ENCODE data around the gene TAS1R3. TPM values are rescaled to one million over a fixed set of nuclear protein-coding genes. Genes with fewer than 3 reads are reported as not detected.
"Not testable (repeated sequence)": the region's sequence is repeated elsewhere in the genome, so short reads cannot be mapped to it uniquely, and the experiment has no call there.

Gene TAS1R3
- total RNA-seq, 1 donor from 2014 or later: 0.32 TPM

DNA sequence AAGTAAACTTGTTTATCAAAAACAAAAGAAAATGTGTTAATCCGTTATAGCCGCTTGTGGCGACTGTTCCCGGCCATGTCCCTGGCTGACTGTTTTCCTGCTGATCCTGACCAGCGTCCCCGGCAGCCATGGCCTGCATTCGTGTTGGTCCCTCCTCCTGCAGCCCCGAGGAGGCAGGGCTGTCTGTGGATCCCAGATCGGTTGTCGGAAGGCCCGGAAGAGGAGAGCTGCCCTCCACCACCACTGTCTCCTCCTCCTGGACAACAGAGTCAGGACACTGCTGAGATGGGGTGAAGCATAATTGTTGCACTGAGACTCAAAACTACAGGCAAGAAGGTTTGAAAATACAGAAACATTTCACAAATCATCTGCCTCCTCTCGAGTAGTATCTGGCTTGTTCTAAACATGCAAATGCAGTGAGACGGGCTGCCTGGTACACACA, 30.9 kb downstream of the TAS1R3 start:
- DNase-seq (ENCODE audit: low spot score): no peak
- Mint-ChIP-seq H3K27ac (no peak overlapping the region), H3K4me1 (ENCODE audit: low read depth) (peaks cover 6% of the 10 kb centered on the region), H3K36me3 (ENCODE audit: low read depth) (no peaks in the 10 kb centered on the region), H3K27me3 (ENCODE audit: low read depth) (peaks cover 18% of the 10 kb centered on the region), H3K9me3 (no peaks in the 10 kb centered on the region), H3K4me3 (ENCODE audit: low read depth) (no peak overlapping the region)
- intact Hi-C loops (cut with micrococcal nuclease): no loop called here

DNA sequence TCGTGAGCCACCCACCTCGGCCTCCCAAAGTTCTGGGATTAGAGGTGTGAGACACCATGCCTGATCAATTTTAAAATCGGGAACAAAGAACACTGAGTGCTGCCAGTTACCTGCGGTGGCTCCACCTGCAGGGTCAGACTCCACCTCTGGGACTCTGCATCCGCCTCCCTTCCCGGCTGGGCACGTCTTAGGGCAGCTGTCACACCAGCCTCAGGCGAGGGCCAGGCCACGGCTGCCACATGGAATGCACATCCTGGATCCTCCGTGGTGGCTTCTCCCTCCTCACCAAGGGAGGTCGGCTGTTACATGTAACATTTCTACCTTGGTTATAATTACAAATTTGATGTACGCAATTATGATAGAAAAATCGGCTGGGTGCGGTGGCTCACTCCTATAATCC, 33.2 kb downstream of the TAS1R3 start:
- peaks cover 2% of the 10 kb centered on the region for H3K4me1 Mint-ChIP-seq (ENCODE audit: low read depth)
- no peak overlapping the region for H3K4me3 Mint-ChIP-seq (ENCODE audit: low read depth)
- no peak for DNase-seq (ENCODE audit: low spot score)
- H3K27me3 Mint-ChIP-seq (ENCODE audit: low read depth): peaks cover 11% of the 10 kb centered on the region
- no peaks in the 10 kb centered on the region for H3K9me3 Mint-ChIP-seq
- H3K36me3 Mint-ChIP-seq (ENCODE audit: low read depth): no peaks in the 10 kb centered on the region
- H3K27ac Mint-ChIP-seq: no peak overlapping the region
- intact Hi-C loops (cut with micrococcal nuclease): no loop called here

DNA sequence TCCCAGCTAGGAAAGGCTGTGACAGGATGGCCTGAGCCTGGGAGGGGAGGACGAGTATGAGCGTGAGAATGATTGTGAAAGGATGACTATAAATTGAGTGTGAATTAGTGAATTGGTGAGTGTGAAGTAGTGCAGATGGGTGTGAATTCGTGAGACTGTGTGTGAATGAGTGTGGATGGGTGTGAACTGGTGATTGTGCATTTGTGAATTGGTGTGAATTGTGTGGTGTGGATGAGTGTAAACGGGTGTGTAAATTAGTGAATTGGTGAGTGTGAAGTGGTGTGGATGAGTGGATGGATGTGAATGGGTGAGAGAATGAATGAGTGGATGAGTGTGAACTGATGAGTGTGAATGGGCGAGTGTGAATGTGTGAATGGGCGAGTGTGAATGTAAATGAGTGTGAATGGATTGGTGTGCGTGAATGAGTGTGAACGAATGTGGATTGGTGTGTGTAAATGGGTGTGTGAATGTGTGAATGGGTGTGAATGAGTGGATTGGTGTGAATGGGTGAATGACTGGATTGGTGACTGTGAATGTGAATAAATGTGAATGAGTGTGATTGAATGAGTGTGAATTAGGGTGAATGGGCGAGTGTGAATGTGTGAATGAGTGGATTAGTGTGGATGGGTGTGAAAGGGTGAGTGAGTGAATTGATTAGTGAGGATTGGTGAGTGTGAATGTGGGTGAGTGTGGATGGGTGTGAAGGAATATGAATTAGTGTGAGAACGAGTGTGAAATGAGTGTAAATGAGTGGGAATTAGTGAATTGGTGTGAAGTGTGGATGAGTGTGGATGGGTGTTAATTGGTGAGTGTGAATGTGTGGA, 35.0 kb downstream of the TAS1R3 start:
- no peaks in the 10 kb centered on the region for H3K36me3 Mint-ChIP-seq (ENCODE audit: low read depth)
- H3K4me3 Mint-ChIP-seq (ENCODE audit: low read depth): no peak overlapping the region
- H3K27ac Mint-ChIP-seq: no peak overlapping the region
- H3K27me3 Mint-ChIP-seq (ENCODE audit: low read depth): peaks cover 4% of the 10 kb centered on the region
- no peaks in the 10 kb centered on the region for H3K9me3 Mint-ChIP-seq
- no peaks in the 10 kb centered on the region for H3K4me1 Mint-ChIP-seq (ENCODE audit: low read depth)
- intact Hi-C loops (cut with micrococcal nuclease): no loop called here
- no peak for DNase-seq (ENCODE audit: low spot score)

GRCh38 chr1:1366699-1367066, 35.6 kb downstream of the TAS1R3 start:
- Mint-ChIP-seq H3K27ac (no peak overlapping the region), H3K4me3 (ENCODE audit: low read depth) (no peak overlapping the region), H3K4me1 (ENCODE audit: low read depth) (no peaks in the 10 kb centered on the region), H3K36me3 (ENCODE audit: low read depth) (no peaks in the 10 kb centered on the region), H3K9me3 (no peaks in the 10 kb centered on the region), H3K27me3 (ENCODE audit: low read depth) (peaks cover 4% of the 10 kb centered on the region)
- no peak for DNase-seq (ENCODE audit: low spot score)
- intact Hi-C loops (cut with micrococcal nuclease): no loop called here

DNA sequence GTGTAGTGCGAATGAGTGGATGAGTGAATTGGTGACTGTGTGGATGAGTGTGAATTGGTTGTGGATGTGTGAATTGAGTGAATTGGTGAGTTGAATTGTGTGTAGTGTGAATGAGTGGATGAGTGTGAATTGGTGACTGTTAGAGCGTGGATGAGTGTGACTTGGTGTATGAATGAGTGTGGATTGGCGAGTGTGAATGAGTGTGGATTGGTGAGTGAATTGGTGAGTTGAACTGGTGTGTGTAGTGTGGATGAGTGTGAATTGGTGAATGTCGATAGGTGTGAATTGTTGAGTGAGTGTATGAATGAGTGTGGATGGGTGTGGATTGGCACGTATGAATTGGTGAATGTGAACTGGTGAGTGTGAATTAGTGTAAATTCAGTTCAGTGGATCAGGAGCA, 36.2 kb downstream of the TAS1R3 start:
- peaks cover 3% of the 10 kb centered on the region for H3K36me3 Mint-ChIP-seq (ENCODE audit: low read depth)

GRCh38 chr1:1370094-1370493, 39.0 kb downstream of the TAS1R3 start:
- not testable (repeated sequence) for H3K9me3 Mint-ChIP-seq; H3K27ac Mint-ChIP-seq; H3K27me3 Mint-ChIP-seq (ENCODE audit: low read depth); H3K4me1 Mint-ChIP-seq (ENCODE audit: low read depth); H3K4me3 Mint-ChIP-seq (ENCODE audit: low read depth); DNase-seq (ENCODE audit: low spot score)
- intact Hi-C loops (cut with micrococcal nuclease): loop anchor here (10.0 kb wide), 1 partner anchor 65 kb away; the partner anchor contains the start of genes ACAP3 and PUSL1
- H3K36me3 Mint-ChIP-seq (ENCODE audit: low read depth): peaks cover 13% of the 10 kb centered on the region

More for the DNA sequence above, 36.2 kb downstream of the TAS1R3 start:
- Mint-ChIP-seq H3K27ac (no peak overlapping the region), H3K27me3 (ENCODE audit: low read depth) (no peaks in the 10 kb centered on the region), H3K9me3 (no peaks in the 10 kb centered on the region), H3K4me3 (ENCODE audit: low read depth) (no peak overlapping the region), H3K4me1 (ENCODE audit: low read depth) (peaks cover 2% of the 10 kb centered on the region)
- intact Hi-C loops (cut with micrococcal nuclease): no loop called here
- no peak for DNase-seq (ENCODE audit: low spot score)

DNA sequence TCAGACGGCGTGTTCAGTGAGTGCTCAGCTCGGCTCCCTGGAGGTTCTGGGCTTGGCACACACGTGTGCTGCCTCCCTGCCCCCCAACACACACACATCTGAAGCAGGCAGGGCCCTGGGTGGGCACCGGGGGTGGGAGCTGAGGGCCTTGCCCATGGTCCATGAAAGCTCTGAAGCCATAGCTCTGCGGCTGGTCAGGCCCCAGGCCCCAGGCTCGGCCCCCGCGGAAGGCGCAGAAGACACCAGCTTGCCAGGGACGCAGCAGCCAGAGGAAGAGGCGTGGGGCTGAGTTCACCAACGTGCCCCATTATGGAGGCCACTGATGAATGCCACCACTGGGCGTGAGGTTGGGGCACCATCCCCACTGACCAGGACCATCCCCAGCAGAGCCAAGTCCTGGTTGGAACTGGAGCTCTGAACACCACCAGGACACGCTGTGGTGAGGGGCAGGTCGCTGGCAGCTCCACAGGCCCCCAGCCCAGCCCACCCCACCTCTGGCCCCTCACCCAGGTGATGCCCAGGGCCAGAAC, 39.8 kb downstream of the TAS1R3 start:
- H3K27me3 Mint-ChIP-seq (ENCODE audit: low read depth): no peaks in the 10 kb centered on the region
- no peak overlapping the region for H3K27ac Mint-ChIP-seq
- peaks cover 15% of the 10 kb centered on the region for H3K36me3 Mint-ChIP-seq (ENCODE audit: low read depth)
- intact Hi-C loops (cut with micrococcal nuclease): loop anchor here (10.0 kb wide), 1 partner anchor 66 kb away; the partner anchor contains the start of genes ACAP3 and PUSL1
- peaks cover 9% of the 10 kb centered on the region for H3K4me1 Mint-ChIP-seq (ENCODE audit: low read depth)
- no peak for DNase-seq (ENCODE audit: low spot score)
- H3K9me3 Mint-ChIP-seq: no peaks in the 10 kb centered on the region
- no peak overlapping the region for H3K4me3 Mint-ChIP-seq (ENCODE audit: low read depth)

DNA sequence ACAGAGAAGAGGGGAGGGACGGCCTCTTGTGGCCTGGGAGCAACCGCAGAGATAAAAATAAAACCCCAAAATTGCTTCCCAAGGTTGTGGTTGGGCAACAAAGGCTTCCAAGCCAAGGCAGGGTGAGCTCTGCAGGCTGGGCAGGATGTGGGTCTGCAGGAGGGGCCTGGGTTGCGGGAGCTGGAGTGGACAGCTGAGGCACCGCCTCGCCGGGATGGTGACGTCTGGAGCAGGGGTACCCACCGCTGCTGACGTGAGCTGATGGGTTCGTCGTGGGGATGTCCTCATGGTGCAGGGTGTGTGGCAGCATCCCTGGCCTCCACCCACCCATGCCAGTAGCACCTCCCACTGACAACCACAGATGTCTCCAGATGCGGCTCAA, 40.3 kb downstream of the TAS1R3 start:
- no peak overlapping the region for H3K27ac Mint-ChIP-seq
- peaks cover 15% of the 10 kb centered on the region for H3K36me3 Mint-ChIP-seq (ENCODE audit: low read depth)

GRCh38 chr1:1371746-1372711, 40.9 kb downstream of the TAS1R3 start:
- H3K4me3 Mint-ChIP-seq (ENCODE audit: low read depth): peak overlapping the region; percentile 67
- H3K27ac Mint-ChIP-seq: peak overlapping the region; percentile 58
- no peaks in the 10 kb centered on the region for H3K9me3 Mint-ChIP-seq

More for the DNA sequence above, 40.3 kb downstream of the TAS1R3 start:
- Mint-ChIP-seq H3K27me3 (ENCODE audit: low read depth) (no peaks in the 10 kb centered on the region), H3K4me1 (ENCODE audit: low read depth) (peaks cover 10% of the 10 kb centered on the region), H3K9me3 (no peaks in the 10 kb centered on the region), H3K4me3 (ENCODE audit: low read depth) (peak overlapping the region; percentile 1)
- intact Hi-C loops (cut with micrococcal nuclease): loop anchor here (10.0 kb wide), 1 partner anchor 67 kb away; the partner anchor contains the start of genes ACAP3 and PUSL1
- DNase-seq (ENCODE audit: low spot score): peak; percentile 78

DNA sequence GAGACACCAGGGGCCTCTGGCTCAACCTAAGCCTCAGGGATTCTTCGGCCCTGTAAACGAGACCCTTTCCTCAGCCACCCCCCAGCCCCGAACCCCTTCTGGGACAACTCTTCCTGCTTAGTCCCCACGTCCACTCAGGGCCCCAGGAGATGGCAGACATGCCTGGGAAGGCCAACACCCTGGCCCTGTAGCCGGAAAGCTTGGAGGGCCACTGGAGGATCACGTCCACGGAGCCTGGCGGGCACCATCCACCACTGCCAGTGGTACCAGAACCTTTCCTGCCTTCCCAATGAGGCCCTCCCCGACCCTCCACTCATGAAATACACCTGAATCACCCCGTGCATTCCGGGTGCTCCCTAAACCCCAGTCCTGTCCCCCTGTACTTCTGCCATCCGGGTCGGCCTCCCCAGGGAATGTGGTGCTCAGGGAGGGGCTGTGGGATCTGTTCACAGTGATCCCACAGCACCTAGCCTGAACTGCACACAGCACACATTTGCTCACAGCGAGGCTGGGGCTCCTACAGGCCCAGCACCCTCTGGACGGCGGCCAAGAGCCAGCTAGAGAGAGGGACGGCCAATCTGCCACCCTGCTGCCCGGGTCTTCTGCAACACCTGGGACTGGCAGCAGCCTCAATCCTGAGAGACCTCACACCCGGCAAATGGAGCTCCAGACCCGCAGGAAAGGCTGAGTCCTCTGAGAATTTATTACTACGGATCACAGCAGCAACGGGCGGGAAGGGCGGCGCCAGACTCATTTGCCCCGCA, 42.2 kb downstream of the TAS1R3 start:
- Mint-ChIP-seq H3K4me1 (ENCODE audit: low read depth) (peaks cover 16% of the 10 kb centered on the region), H3K9me3 (no peaks in the 10 kb centered on the region), H3K4me3 (ENCODE audit: low read depth) (peak overlapping the region; percentile 87), H3K27me3 (ENCODE audit: low read depth) (no peaks in the 10 kb centered on the region), H3K36me3 (ENCODE audit: low read depth) (peaks cover 15% of the 10 kb centered on the region), H3K27ac (no peak overlapping the region)
- DNase-seq (ENCODE audit: low spot score): no peak
- intact Hi-C loops (cut with micrococcal nuclease): loop anchor here (10.0 kb wide), 1 partner anchor 68 kb away; the partner anchor contains the start of genes ACAP3 and PUSL1

More at GRCh38 chr1:1371746-1372711, 40.9 kb downstream of the TAS1R3 start:
- Mint-ChIP-seq H3K27me3 (ENCODE audit: low read depth) (no peaks in the 10 kb centered on the region), H3K36me3 (ENCODE audit: low read depth) (peaks cover 15% of the 10 kb centered on the region), H3K4me1 (ENCODE audit: low read depth) (peaks cover 16% of the 10 kb centered on the region)
- DNase-seq (ENCODE audit: low spot score): peak; percentile 74
- intact Hi-C loops (cut with micrococcal nuclease): loop anchor here (10.0 kb wide), 1 partner anchor 67 kb away; the partner anchor contains the start of genes ACAP3 and PUSL1

DNA sequence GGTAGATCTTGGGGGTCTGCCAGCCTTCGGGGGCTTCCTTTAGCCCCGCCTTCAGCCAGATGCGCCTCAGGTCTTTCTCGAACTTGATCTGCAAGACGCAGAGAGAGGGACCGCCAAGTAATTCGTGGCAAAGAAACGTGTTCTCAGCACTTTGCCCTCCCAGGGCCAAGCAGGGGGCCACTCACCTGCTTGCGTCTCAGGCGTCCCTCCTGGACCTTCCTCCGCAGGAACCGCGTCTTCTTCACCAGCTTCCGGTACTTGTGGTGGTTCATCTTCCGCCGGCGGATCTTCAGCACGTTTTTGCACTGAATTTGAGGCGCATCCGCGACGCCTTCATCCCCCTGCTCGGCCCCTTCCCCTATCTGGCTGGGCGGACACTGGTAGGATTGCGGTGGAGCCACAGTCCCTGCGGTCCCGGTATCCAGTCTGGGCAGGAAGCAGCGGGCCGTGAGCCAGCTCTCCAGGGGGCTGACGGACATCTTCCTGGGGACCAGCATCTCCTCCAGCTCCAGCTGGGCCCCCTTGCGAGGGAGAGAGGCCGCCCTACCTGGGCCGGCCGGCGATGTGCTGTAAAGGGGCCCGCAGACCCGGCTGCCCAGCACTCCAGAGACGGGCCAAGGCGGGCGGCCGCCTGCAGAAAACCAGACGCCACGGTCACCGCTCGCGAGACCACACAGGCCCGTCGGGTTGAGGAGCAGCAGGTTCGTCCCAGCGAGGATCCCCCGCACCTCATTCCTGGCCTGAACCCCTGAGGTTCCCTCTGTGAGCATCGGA, 42.9 kb downstream of the TAS1R3 start:
- peaks cover 16% of the 10 kb centered on the region for H3K4me1 Mint-ChIP-seq (ENCODE audit: low read depth)
- H3K4me3 Mint-ChIP-seq (ENCODE audit: low read depth): peak overlapping the region; percentile 87
- H3K9me3 Mint-ChIP-seq: no peaks in the 10 kb centered on the region
- DNase-seq (ENCODE audit: low spot score): no peak
- H3K36me3 Mint-ChIP-seq (ENCODE audit: low read depth): peaks cover 15% of the 10 kb centered on the region
- intact Hi-C loops (cut with micrococcal nuclease): loop anchor here (2.0 to 10.0 kb wide), 2 partner anchors 25 to 69 kb away; partner anchors contain the start of genes ACAP3, DVL1 and PUSL1
- H3K27ac Mint-ChIP-seq: no peak overlapping the region
- H3K27me3 Mint-ChIP-seq (ENCODE audit: low read depth): no peaks in the 10 kb centered on the region
